ENCODE data around the gene EEF2.
"Not testable (repeated sequence)": the region's sequence is repeated elsewhere in the genome, so short reads cannot be mapped to it uniquely, and the experiment has no call there.

Gene EEF2

DNA sequence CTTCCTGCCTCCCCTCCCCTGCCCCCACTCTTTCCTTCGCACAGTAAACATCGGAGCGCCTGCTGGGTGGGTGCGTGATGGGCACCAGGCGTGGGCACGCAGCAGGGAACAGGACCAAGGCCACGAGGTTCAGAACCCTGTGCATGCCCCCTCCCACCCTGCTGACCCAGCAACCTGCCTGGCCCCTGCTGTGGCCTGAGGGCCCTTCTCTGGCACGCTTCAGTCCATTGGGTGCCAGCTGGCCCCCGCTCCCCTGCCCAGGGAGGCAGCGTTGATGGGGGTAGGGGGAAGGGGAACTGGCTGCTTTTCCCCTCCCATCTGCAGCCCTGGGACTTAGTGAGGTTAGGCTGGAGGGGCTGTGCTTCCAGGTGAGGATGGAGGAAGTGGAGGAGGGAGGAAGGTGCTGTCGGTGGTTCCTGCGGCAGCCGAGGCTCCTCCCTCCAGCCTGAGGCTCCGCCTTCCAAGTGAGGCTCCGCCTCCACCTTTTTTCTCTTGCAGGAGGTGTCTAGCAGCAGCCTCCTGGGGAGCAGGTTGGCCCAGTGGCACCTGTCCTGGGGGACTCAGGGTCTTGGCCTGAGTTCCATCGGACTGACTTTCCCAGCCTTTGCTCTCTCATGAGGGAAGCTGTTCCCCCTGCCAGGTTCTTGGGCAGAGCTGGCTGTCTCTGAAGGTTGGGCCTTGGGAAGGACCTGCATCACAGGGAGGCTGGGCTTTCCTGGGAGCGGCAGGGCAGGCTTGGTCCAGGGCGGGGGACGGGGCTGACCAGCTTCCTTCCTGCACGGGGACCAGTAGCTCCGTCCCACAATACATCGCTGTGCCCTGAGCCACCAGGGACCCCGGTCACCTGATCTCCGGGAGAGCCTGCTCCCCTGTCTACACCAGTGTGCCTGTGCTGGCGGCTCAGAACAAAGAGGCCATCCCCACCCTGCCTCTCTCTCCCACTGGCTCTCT lies 29.6 kb upstream of the EEF2 start:
- peak; percentile 19 for DNase-seq (ENCODE audit: low read depth)

- no peak for DNase-seq (ENCODE audit: low read depth)
These were observed 28.8 kb upstream of the EEF2 start for GRCh38 chr19:4013886-4014540.

DNA sequence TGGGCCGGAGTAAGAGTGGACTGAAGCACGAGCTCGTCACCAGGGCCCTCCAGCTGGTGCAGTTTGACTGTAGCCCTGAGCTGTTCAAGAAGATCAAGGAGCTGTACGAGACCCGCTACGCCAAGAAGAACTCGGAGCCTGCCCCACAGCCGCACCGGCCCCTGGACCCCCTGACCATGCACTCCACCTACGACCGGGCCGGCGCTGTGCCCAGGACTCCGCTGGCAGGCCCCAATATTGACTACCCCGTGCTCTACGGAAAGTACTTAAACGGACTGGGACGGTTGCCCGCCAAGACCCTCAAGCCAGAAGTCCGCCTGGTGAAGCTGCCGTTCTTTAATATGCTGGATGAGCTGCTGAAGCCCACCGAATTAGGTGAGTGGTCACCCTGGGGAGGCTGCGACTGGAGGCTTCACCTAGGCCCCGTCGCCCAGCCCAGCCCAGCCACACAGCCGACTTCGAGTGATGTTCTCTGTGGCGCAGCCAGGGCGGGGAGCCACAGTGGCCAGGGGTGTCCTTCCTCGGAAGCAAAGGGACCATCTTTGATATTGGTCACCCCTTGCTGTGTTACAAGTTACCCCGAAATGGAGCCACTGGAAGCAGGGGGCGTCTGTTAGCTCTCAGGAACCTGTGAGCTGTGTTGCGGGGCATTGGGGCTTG lies 27.8 kb upstream of the EEF2 start:
- DNase-seq (ENCODE audit: low read depth) = no peak

GRCh38 chr19:4012092-4012974 lies 27.1 kb upstream of the EEF2 start:
- no peak for DNase-seq (ENCODE audit: low read depth)

GRCh38 chr19:4011430-4011829 lies 26.2 kb upstream of the EEF2 start:
- not testable (repeated sequence) for DNase-seq (ENCODE audit: low read depth)

GRCh38 chr19:4010808-4011110 lies 25.5 kb upstream of the EEF2 start:
- DNase-seq (ENCODE audit: low read depth) = no peak

GRCh38 chr19:4009990-4010807 lies 24.9 kb upstream of the EEF2 start:
- no peak for DNase-seq (ENCODE audit: low read depth)

- no peak for DNase-seq (ENCODE audit: low read depth)
These were observed 22.7 kb upstream of the EEF2 start for GRCh38 chr19:4007836-4008539.

- DNase-seq (ENCODE audit: low read depth) = peak; percentile 84
These were observed 22.0 kb upstream of the EEF2 start, which contains the start of gene PIAS4 for GRCh38 chr19:4007021-4007835. Gene PIAS4, plus strand, starts transcription at chr19:4007736. Its CDS starts 25 bp downstream, at chr19:4007761.

DNA sequence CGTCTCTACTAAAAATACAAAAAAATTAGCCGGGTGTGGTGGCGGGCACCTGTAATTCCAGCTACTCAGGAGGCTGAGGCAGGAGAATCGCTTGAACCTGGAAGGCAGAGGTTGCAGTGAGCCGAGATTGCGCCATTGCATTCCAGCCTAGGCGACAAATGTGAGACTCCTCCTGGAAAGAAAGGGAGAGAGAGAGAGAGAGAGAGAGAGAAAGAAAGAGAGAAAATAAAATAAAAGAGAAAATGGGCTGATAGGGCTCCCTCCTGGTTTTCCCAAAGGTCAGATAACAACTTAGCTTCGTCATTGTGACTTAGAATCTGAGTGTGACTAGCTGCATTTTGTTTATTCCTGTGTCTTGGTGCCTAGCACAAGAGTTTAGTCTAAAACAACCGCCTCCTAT lies 20.2 kb upstream of the EEF2 start:
- DNase-seq (ENCODE audit: low read depth) = not testable (repeated sequence)

DNA sequence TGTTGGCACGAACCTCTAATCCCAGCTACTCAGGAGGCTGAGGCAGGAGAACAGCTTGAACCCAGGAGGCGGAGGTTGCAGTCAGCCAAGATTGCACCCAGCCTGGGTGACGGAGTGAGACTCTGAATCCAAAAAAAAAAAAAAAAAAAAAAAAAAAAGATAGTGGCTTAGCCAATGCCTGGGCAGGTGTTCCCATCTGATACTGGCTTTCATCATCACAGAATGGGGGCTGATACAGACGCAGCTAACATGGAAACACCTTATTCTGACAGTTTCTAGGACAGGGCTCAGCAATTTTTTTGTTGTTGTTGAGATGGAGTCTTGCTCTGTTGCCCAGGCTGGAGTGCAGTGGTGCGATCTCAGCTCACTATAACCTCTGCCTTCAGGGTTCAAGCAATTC lies 15.5 kb upstream of the EEF2 start:
- DNase-seq (ENCODE audit: low read depth) = not testable (repeated sequence)

GRCh38 chr19:3998667-3999412 lies 13.6 kb upstream of the EEF2 start:
- DNase-seq (ENCODE audit: low read depth) = not testable (repeated sequence)

DNA sequence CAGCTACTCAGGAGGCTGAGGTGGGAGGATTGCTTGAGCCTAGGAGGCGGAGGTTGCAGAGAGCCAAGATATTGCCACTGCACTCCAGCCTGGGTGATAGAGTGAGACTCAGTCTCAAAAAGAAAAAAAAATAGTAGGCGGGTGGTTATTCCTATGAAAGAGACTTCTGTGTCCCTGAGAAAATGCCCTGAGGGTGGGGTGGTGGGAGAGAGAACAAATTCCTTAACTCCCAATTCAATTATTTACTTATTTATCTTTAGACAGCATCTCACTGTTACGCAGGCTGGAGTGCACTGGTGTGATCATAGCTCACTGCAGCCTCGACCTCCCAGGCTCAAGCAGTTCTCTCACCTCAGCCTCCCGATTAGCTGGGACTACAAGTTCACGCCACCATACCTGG lies 10.3 kb upstream of the EEF2 start:
- DNase-seq (ENCODE audit: low read depth) = no peak

- no peak for DNase-seq (ENCODE audit: low read depth)
These were observed 5.5 kb upstream of the EEF2 start for GRCh38 chr19:3990815-3991117.

- DNase-seq (ENCODE audit: low read depth) = peak; percentile 72
These were observed 2.5 kb upstream of the EEF2 start for GRCh38 chr19:3987619-3988371.

DNA sequence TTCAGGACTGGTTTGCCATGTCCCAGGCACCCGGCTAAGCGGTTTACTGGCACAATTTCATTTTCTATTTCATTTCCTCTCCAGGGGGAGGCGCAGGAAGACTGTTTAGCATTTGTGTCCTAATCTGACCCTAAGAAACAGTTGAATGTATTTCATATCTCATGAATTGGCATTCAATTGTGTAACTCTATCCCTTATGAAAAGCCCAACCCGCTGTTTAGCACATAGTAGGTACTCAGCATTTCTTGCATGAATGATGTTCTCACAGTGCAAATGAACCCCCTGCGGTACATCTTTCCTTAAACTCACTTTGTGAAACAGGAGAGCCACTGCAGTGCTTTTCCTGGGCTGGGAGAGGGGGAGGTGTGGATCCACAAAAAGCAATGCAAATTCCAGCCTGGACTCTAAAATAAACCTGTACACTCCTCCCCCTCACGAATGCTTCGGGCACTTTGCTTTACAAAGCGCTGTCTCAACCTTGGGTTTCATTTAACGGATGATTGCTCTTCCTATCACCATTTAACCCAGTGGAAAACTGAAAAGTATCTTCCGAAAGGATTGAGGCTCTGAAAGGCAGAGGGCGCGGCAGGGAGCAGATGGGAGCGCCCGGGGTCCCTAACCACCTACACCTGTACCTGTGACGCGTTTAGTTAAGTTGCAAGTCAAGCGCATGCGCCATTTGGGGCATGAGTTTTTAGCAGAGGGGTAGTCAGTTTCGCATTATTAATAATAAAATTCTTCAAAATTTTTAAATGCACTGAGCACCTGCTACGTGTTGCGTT lies 1.2 kb upstream of the EEF2 start:
- DNase-seq (ENCODE audit: low read depth) = no peak

DNA sequence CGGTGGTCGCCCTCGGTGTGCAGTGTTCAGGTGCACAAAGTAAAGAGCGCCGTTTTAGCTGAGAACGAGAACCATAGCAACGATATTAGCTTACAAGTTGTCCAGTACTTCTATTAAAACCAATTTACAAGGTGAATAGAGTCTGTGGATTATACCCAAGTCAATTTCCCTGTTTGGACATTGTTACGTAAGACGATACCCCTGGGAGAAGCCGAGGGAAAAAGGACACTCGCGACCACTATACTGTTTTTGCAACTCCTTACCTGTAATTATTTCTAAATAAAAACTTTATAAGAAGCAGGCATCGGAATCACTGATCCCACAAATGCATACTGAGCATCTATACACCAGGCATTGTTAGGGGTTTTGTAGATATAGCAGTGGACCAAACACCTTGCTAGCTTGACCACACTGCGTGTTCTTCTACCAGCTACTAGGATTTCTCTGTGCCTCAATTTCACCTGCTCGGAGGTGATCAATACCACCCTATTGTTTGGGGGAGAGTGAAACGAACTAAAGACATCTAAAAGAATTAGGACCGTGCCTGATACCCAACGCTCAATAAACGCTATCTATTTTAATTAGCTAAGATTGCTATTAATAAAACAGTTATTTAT lies 488 bp upstream of the EEF2 start:
- no peak for DNase-seq (ENCODE audit: low read depth)
